Kidney (tissue), 14 donors: ENCODE results near the gene ASGR2. TPM values are rescaled to one million over a fixed set of nuclear protein-coding genes. Genes with fewer than 3 reads are reported as not detected.

Experiments
- DNase-seq, 5 donors: peaks; one replicate each; pipeline ENCODE4 v3.0.0-alpha.2; 2013 to 2020
- FAIRE-seq: peaks from 2 replicates; lab custom pipeline; 2012; peaks lifted over from hg19 to GRCh38; lab: Jason Lieb, UNC
- H3K27ac ChIP-seq, 2 donors: one replicate each; pipeline ENCODE4 v1.7.0; 2013; ENCODE audit warnings: low read depth in 2 of 2, low read length in 2 of 2, inconsistent platforms in 1 of 2
- H3K27me3 ChIP-seq: one replicate; pipeline ENCODE4 v1.7.1; 2013; ENCODE audit warnings: low read length, inconsistent platforms; ENCODE audit not compliant: control insufficient read depth, insufficient read depth
- H3K36me3 ChIP-seq, 3 donors: one replicate each; pipeline versions ENCODE4 v1.7.0 to v1.7.1; 2013; ENCODE audit warnings: low read length in 3 of 3, control low read depth in 1 of 3, inconsistent platforms in 1 of 3; ENCODE audit not compliant: insufficient read depth in 3 of 3, control insufficient read depth in 2 of 3
- H3K4me1 ChIP-seq, 3 donors: one replicate each; pipeline versions ENCODE4 v1.7.0 to v1.7.1; 2013; ENCODE audit warnings: low read length in 3 of 3, inconsistent platforms in 1 of 3, low read depth in 1 of 3; ENCODE audit not compliant: control insufficient read depth in 2 of 3, insufficient read depth in 2 of 3
- H3K4me3 ChIP-seq, 3 donors: one replicate each; pipeline versions ENCODE4 v1.7.0 to v1.8.1; 2013; ENCODE audit warnings: low read length in 3 of 3, control low read depth in 1 of 3, inconsistent platforms in 1 of 3
- H3K9ac ChIP-seq, 3 donors: one replicate each; pipeline versions ENCODE4 v1.7.0 to v1.7.1; 2013; ENCODE audit warnings: low read length in 3 of 3, control low read depth in 1 of 3, inconsistent platforms in 1 of 3
- H3K9me3 ChIP-seq, 3 donors: one replicate each; pipeline versions ENCODE4 v1.7.0 to v1.7.1; 2013; ENCODE audit warnings: low read length in 3 of 3, control low read depth in 1 of 3, inconsistent platforms in 1 of 3; ENCODE audit not compliant: control insufficient read depth in 2 of 3, insufficient read depth in 1 of 3
- intact Hi-C: fragments of 100-400 bp; cut with DNase I; formaldehyde crosslinking; loops from one replicate; pipeline ENCODE4 v1.11.1; 2022
- polyA plus RNA-seq: library from polyadenylated mRNA; stranded (reverse); fragments of 350-450 nt; fragmentation: Illumina TruSeq; extraction: RNeasy Lipid Tissue Mini Kit (QIAGEN cat#74804); gene quantifications from one replicate; pipeline ENCODE4 v1.2.3, GENCODE V29; 2014; ENCODE audit warnings: low read depth, low replicate concordance; ENCODE audit not compliant: insufficient read depth
- total RNA-seq: library from RNA; stranded (reverse); fragmentation: NEBNext Ultra II Directional; extraction: Animal tissue kit (Norgen Biotek cat#: 25700); gene quantifications from one replicate; pipeline ENCODE4 v1.2.1, GENCODE V29; 2021
- TF ChIP-seq, protein P1 (sequence below): IDR thresholded peaks from 3 replicates; pipeline ENCODE4 v1.5.1; 2012; ENCODE audit warnings: mild to moderate bottlenecking, moderate library complexity, borderline replicate concordance; ENCODE audit not compliant: insufficient read depth; ENCODE audit errors: extremely low read depth
- donor health status: control.
- donor health status: control.
- donor health status: control.
- donor health status: control.
- donor health status: control.
- donor health status: DM: yes; HTN: yes; CAD: no.
- donor health status: Normal renal cell carcinoma (clear cell type).

Gene ASGR2
- total and polyA plus RNA-seq, 2 donors from 2014 or later: 1.2 to 1.4 TPM

DNA sequence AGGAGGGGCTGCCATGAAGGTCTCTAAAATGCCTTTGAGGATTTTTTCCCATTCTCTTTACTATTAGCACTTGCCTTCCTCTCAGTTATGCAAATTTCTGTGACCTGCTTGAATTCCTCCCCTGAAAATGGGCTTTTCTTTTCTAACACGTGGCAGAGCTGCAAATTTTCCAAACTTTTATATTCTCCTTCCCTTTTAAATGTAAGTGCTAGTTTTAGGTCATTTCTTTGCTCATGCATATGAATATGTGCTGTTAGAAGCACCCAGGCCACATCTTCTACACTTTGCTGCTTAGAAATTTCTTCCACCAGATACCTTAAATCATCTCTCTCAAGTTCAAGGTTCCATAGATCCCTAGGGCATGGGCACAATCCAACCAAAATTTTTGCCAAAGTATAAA, 46.4 kb downstream of the ASGR2 start:
- no peaks in the 10 kb centered on the region for H3K36me3 ChIP-seq
- no peak overlapping the region for H3K4me3 ChIP-seq
- FAIRE-seq: no peak
- DNase-seq: no peak
- H3K27ac ChIP-seq: no peak overlapping the region
- TF ChIP-seq, protein P1, sequence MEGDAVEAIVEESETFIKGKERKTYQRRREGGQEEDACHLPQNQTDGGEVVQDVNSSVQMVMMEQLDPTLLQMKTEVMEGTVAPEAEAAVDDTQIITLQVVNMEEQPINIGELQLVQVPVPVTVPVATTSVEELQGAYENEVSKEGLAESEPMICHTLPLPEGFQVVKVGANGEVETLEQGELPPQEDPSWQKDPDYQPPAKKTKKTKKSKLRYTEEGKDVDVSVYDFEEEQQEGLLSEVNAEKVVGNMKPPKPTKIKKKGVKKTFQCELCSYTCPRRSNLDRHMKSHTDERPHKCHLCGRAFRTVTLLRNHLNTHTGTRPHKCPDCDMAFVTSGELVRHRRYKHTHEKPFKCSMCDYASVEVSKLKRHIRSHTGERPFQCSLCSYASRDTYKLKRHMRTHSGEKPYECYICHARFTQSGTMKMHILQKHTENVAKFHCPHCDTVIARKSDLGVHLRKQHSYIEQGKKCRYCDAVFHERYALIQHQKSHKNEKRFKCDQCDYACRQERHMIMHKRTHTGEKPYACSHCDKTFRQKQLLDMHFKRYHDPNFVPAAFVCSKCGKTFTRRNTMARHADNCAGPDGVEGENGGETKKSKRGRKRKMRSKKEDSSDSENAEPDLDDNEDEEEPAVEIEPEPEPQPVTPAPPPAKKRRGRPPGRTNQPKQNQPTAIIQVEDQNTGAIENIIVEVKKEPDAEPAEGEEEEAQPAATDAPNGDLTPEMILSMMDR: no peak
- intact Hi-C loops: no loop called here
- H3K9ac ChIP-seq: no peak overlapping the region
- H3K9me3 ChIP-seq: peaks cover 0 to 2% (median 0%) of the 10 kb centered on the region in 3 donors
- no peaks in the 10 kb centered on the region for H3K27me3 ChIP-seq
- H3K4me1 ChIP-seq: no peaks in the 10 kb centered on the region

DNA sequence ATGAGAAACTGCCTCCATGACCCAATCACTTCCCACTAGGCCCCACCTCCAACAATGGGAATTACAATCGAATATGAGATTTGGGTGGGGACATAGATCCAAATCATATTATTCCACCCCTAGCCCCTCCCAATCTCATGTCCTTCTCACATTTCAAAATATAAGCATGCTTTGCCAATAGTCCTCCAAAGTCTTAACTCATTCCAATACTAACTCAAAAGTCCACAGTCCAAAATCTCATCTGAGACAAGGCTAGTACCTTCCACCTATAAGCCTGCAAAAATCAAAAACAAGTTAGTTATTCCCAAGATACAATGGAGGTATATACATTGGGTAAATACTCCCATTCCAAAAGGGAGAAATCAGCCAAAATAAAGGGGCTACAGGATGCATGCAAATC, 47.4 kb downstream of the ASGR2 start:
- H3K4me3 ChIP-seq: no peak overlapping the region
- H3K9ac ChIP-seq: no peak overlapping the region
- TF ChIP-seq, protein P1: no peak
- no peaks in the 10 kb centered on the region for H3K36me3 ChIP-seq
- DNase-seq (no peak), FAIRE-seq (no peak)
- intact Hi-C loops: no loop called here
- no peaks in the 10 kb centered on the region for H3K27me3 ChIP-seq
- peaks cover 0 to 2% (median 0%) of the 10 kb centered on the region in 3 donors for H3K9me3 ChIP-seq
- no peaks in the 10 kb centered on the region for H3K4me1 ChIP-seq
- no peak overlapping the region for H3K27ac ChIP-seq

DNA sequence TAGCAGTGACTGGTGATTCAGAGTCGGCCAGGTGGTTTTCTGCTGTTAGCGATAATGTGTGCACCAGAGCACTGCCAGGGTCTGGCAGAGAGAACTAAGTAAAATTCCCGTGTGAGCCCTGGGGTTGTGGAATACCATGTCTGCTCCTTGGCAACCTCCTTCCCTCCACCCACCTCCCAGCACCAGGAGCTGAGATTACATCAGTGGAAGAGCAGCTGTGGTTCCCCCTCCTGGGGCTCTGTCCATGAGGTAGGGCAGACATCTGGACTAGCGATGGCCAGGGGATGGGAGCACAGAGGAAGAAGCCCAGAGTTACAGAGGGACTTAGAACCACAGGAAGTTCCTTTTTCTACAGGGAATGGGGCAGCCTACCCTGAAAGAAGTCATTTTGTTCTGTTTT, 50.4 kb downstream of the ASGR2 start:
- FAIRE-seq (no peak), DNase-seq (no peak)
- TF ChIP-seq, protein P1: no peak
- intact Hi-C loops: no loop called here
- Histone ChIP-seq H3K27ac (no peak overlapping the region), H3K36me3 (no peaks in the 10 kb centered on the region), H3K4me3 (no peak overlapping the region), H3K9me3 (peaks cover 0 to 2% (median 0%) of the 10 kb centered on the region in 3 donors), H3K27me3 (no peaks in the 10 kb centered on the region), H3K4me1 (no peaks in the 10 kb centered on the region), H3K9ac (no peak overlapping the region)

DNA sequence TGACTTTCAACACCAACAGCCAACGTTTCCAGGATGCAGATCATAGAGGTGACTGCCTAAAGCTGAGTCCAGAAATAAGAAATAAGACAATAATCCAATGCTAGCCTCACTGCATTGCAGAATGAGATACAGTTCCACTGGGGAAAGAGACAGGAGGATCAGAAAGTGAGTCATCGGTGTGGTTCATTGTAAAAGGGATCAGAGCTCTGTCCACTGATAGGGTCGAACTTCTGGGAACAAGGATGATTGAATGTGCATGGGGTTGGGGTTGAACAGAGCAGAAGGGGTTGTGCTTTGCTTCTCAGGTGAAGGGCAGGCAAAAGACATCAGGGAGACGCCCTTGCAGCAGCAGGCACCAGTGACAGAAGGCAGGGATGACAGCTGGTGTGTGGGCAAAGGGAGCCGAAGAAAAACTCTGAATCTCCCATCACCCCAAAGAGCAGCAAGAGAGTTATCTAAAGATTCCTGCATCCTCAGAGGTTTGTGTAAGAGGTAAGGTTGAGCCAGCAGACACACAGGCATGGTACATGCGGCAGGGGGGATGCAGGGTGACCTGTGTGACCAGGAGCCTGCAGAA, 51.0 kb downstream of the ASGR2 start:
- FAIRE-seq (no peak), DNase-seq (no peak)
- no peak overlapping the region for H3K4me3 ChIP-seq
- intact Hi-C loops: no loop called here
- H3K4me1 ChIP-seq: no peaks in the 10 kb centered on the region
- H3K9ac ChIP-seq: no peak overlapping the region
- peaks cover 0 to 2% (median 0%) of the 10 kb centered on the region in 3 donors for H3K9me3 ChIP-seq
- H3K27ac ChIP-seq: no peak overlapping the region
- no peaks in the 10 kb centered on the region for H3K36me3 ChIP-seq
- no peaks in the 10 kb centered on the region for H3K27me3 ChIP-seq
- TF ChIP-seq, protein P1: no peak
